SKM-1 treated with dmso at 0.1 percent for 144 hours (cell line): ENCODE data around the gene PLCXD1.
"Not testable (repeated sequence)": the region's sequence is repeated elsewhere in the genome, so short reads cannot be mapped to it uniquely, and the experiment has no call there.

ENCODE experiments used
- DNase-seq: peaks from one replicate; lab custom pipeline; 2025; ENCODE audit not compliant: unreplicated experiment; lab: John Stamatoyannopoulos, UW

The PLCXD1 gene

GRCh38 chrX:316351-317325, 35.5 kb downstream of the PLCXD1 start:
- no peak for DNase-seq

- no peak for DNase-seq
These were observed 36.4 kb downstream of the PLCXD1 start for GRCh38 chrX:317424-318067.

- DNase-seq, result no peak
These were observed 37.0 kb downstream of the PLCXD1 start for GRCh38 chrX:318068-318738.

- DNase-seq, result no peak
These were observed 37.8 kb downstream of the PLCXD1 start, which contains the start of gene GTPBP6 for GRCh38 chrX:318739-319578. Gene GTPBP6 (minus strand): TSS chrX:318796. CDS start chrX:318787, 9 bp downstream.

GRCh38 chrX:319579-320125, 38.5 kb downstream of the PLCXD1 start:
- DNase-seq, result no peak

GRCh38 chrX:320126-320783, 39.1 kb downstream of the PLCXD1 start:
- DNase-seq, result no peak

GRCh38 chrX:323721-324628, 42.8 kb downstream of the PLCXD1 start:
- no peak for DNase-seq

GRCh38 chrX:324664-325063, 43.5 kb downstream of the PLCXD1 start:
- not testable (repeated sequence) for DNase-seq

GRCh38 chrX:327660-328126, 46.5 kb downstream of the PLCXD1 start:
- no peak for DNase-seq

GRCh38 chrX:329291-329910, 48.2 kb downstream of the PLCXD1 start:
- DNase-seq, result no peak

GRCh38 chrX:330141-330725, 49.1 kb downstream of the PLCXD1 start:
- DNase-seq, result not testable (repeated sequence)

- DNase-seq, result no peak
These were observed 49.6 kb downstream of the PLCXD1 start for GRCh38 chrX:330726-331150.

GRCh38 chrX:331151-331824, 50.1 kb downstream of the PLCXD1 start:
- no peak for DNase-seq

- DNase-seq, result no peak
These were observed 50.8 kb downstream of the PLCXD1 start for GRCh38 chrX:331825-332495.

GRCh38 chrX:332496-332860, 51.3 kb downstream of the PLCXD1 start:
- no peak for DNase-seq

GRCh38 chrX:332916-333610, 51.9 kb downstream of the PLCXD1 start:
- no peak for DNase-seq
